Muscle of leg (tissue), 11 donors: ENCODE data around the gene THSD7A. TPM values are rescaled to one million over a fixed set of nuclear protein-coding genes. Genes with fewer than 3 reads are reported as not detected.

Experiments
- DNase-seq: peaks from one replicate; pipeline ENCODE4 v3.0.0; 2013
- H3K27ac ChIP-seq: one replicate; pipeline ENCODE4 v1.5.1; 2013; ENCODE audit warnings: mild to moderate bottlenecking, low read length, control low read depth
- H3K27me3 ChIP-seq: one replicate; pipeline ENCODE4 v1.6.1; 2013; ENCODE audit warnings: low read length; ENCODE audit not compliant: control insufficient read depth, insufficient read depth
- H3K36me3 ChIP-seq: one replicate; pipeline ENCODE4 v1.6.1; 2013; ENCODE audit warnings: low read length; ENCODE audit not compliant: control insufficient read depth, insufficient read depth
- H3K4me1 ChIP-seq: one replicate; pipeline ENCODE4 v1.6.1; 2013; ENCODE audit warnings: low read length; ENCODE audit not compliant: control insufficient read depth, insufficient read depth
- H3K4me3 ChIP-seq: one replicate; pipeline ENCODE4 v1.5.1; 2013; ENCODE audit warnings: low read length, control low read depth
- H3K9me3 ChIP-seq: replicated peaks from 2 replicates; pipeline ENCODE4 v1.6.1; 2013; ENCODE audit warnings: low read depth, low read length; ENCODE audit not compliant: control insufficient read depth
- WGBS: methylation state at CpG from one replicate; pipeline ENCODE4 v1.1.5; 2013; ENCODE audit warnings: missing lambda C conversion rate; ENCODE audit not compliant: insufficient coverage; 5-methylcytosine and 5-hydroxymethylcytosine counted together
- polyA plus RNA-seq, 8 donors: library from polyadenylated mRNA; unstranded; fragments of 120-200 nt; gene quantifications; one replicate each; pipeline versions ENCODE4 v1.2.1 to v1.2.3, GENCODE V29; 2013; ENCODE audit warnings: inconsistent platforms in 1 of 8, low replicate concordance in 1 of 8; ENCODE audit not compliant: insufficient read length in 8 of 8, insufficient read depth in 1 of 8
- total RNA-seq: library from RNA; stranded (reverse); fragments of 120-200 nt; gene quantifications from one replicate; pipeline ENCODE4 v1.2.4, GENCODE V29; 2013

Gene THSD7A
- total and polyA plus RNA-seq, 9 donors, result 2.5 to 6.4 (median 3.6) TPM

DNA sequence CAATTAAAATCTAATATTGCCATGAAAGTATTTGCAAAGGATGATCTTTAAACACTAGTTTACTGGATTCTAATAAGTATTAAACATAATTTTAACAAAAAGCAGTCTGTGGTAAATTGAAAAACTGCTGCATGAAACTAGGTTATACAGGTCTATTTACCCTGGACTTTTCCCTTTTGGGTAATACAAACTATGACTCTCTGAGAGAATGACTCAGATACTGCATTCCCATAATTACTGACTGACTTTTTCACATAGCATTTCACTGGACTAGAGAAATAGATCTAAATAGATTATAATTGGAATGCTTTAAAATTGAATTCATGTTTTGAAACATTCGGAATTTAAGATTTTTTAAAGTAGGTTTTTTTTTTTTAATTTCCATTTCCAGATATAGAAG, 395.7 kb downstream of the THSD7A start:
- no peak for DNase-seq
- Histone ChIP-seq H3K9me3 (no peaks in the 10 kb centered on the region), H3K4me1 (no peaks in the 10 kb centered on the region), H3K4me3 (no peak overlapping the region), H3K36me3 (no peaks in the 10 kb centered on the region), H3K27ac (no peak overlapping the region), H3K27me3 (no peaks in the 10 kb centered on the region)
- no CpG with 5 or more reads among the region's 1 CpG for WGBS

DNA sequence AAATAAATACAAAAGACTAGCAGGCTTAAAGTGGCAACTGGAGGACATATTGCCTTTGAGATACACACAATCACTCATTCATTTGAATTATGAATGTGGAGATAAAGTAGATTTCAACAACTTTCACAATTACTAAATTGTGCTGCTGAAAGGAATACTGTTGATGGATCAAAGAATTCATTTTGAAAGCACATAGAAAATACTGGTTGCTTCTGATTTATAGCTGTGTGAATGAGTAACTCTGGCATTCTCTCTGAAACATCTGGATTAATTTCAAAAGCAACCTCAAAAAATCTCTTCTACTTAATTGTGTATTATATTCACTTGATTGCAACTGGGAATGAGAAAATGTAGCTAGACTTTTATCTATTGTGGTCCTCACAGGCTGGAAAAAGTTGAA, 397.6 kb downstream of the THSD7A start:
- H3K4me1 ChIP-seq, result no peaks in the 10 kb centered on the region
- H3K27ac ChIP-seq, result no peak overlapping the region
- no peaks in the 10 kb centered on the region for H3K9me3 ChIP-seq
- H3K27me3 ChIP-seq, result no peaks in the 10 kb centered on the region
- no peak for DNase-seq
- H3K36me3 ChIP-seq, result no peaks in the 10 kb centered on the region
- H3K4me3 ChIP-seq, result no peak overlapping the region

DNA sequence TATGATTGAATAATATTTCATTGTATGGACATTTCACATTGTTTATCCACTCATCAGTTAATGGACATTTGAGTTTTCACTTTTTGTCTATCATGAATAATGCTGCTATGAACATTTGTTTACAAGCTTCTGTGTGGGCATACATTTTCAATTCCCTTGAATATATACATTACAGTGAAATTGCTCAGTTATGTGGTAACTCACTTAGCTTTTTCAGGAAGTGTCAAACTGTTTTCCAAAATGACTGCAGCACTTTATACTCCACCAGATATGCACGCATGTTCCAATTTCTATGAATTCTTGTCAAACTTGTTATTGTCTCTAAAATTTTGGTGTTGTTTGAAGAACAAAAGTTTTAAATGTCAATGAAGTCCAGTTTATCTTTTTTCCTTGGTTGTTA, 401.2 kb downstream of the THSD7A start:
- no peaks in the 10 kb centered on the region for H3K27me3 ChIP-seq
- no peak for DNase-seq
- no peak overlapping the region for H3K27ac ChIP-seq
- no peaks in the 10 kb centered on the region for H3K9me3 ChIP-seq
- H3K36me3 ChIP-seq, result no peaks in the 10 kb centered on the region
- H3K4me1 ChIP-seq, result no peaks in the 10 kb centered on the region
- no CpG with 5 or more reads among the region's 1 CpG for WGBS
- H3K4me3 ChIP-seq, result no peak overlapping the region

DNA sequence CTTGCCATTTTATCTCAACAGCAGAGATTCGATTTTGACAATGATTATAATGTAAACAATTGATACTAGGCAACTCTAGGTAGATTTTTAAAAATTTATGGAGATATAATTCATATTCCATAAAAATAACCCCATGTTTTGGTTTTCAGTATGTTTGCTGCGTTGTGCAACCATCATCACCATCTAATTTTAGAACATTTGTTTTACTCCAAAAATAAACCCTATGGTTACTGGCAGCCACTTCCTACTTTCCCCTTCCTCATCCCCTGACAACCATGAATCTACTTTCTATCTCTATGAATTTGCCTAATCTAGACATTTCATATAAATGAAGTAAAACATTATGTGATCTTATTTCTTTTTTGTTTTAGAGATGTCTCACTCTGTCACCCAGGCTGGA, 401.9 kb downstream of the THSD7A start:
- Histone ChIP-seq H3K27me3 (no peaks in the 10 kb centered on the region), H3K36me3 (no peaks in the 10 kb centered on the region), H3K27ac (no peak overlapping the region), H3K4me3 (no peak overlapping the region), H3K4me1 (no peaks in the 10 kb centered on the region), H3K9me3 (no peaks in the 10 kb centered on the region)
- peak; percentile 9 for DNase-seq
- no CpG with 5 or more reads among the region's 2 CpGs for WGBS

DNA sequence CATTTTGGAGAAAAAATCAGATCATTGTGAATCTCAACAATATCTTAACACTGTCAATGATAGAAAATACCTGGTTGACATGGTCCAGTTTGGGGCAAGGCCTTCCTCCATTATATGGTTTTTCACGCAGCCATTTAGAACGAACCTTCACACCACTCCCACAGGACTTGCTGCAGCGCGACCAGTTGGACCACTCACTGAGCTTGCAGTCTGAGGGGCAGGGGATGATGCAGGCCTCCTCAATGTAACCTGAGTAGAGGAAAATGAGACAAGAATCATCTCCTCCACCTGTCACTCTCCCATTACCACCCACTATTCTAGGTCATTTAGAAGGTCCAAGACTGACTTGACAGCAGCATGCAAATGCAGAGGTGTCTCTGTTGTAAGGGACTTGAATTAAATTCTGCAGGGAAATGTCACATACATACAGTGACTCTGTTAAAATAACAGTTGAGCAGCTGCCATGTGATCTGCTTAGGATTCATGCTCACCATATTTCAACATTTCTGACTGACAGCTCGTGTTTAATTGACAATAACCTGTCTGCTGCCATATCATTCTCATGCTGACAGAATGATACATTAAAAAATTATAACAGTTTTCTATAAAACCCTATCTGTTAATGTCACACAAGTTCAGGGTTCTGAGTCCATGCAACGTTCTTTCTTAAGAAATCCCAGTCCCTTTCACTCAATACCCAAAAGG, 403.0 kb downstream of the THSD7A start:
- Histone ChIP-seq H3K27me3 (no peaks in the 10 kb centered on the region), H3K27ac (no peak overlapping the region), H3K4me1 (no peaks in the 10 kb centered on the region), H3K36me3 (no peaks in the 10 kb centered on the region), H3K4me3 (no peak overlapping the region), H3K9me3 (no peaks in the 10 kb centered on the region)
- WGBS, result 100% methylated on average over 1 of the region's 6 CpGs
- no peak for DNase-seq

DNA sequence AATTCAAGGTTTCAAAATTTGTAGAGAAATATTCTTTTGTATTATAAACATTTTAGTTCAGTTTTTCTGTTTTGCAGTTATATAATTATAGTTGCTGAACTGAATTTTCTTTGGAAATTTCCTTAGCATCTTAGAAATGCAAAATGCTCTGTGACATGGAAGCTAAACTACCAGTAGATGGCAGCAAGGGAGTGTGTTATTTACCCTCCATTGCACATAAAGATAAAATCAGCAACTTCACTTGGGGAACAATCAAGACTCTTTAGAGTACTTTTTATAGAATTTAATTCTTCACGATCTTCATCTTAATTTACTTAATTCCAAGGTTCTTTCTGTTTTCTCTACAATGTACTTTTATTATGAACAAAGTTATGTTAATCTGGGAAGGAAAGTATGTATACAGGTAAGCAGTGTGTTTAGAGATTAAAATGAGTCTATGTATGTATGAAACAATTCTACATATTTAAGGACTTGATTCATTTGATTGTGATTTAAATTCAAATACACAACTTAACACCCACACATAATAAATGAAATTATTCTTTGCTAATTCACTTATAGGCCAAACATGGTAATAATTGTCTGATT, 404.2 kb downstream of the THSD7A start:
- H3K27ac ChIP-seq, result no peak overlapping the region
- H3K4me3 ChIP-seq, result no peak overlapping the region
- no peaks in the 10 kb centered on the region for H3K4me1 ChIP-seq
- no peaks in the 10 kb centered on the region for H3K9me3 ChIP-seq
- no peaks in the 10 kb centered on the region for H3K27me3 ChIP-seq
- peak; percentile 77 for DNase-seq
- H3K36me3 ChIP-seq, result no peaks in the 10 kb centered on the region
- no CpG with 5 or more reads among the region's 1 CpG for WGBS

DNA sequence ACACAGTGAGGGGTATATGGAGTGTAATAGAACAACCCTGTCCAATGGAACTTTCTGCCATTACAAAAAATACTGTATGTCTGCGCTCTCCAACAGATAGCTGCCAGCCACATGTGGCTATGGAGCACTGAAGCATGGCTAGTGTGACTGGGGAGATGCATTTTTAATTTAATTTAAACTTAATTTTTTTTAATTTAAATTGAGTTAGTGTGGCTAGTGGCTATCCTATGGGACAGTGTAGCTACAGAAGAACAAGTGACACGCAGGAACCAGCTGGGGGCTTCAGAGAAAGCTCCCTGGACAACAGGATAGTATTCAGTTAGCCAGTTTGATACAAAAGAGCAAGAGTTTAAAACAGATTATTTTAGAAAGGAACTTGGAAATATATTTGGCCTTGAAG, 408.0 kb downstream of the THSD7A start:
- H3K9me3 ChIP-seq, result peaks cover 7% of the 10 kb centered on the region
- H3K4me1 ChIP-seq, result no peaks in the 10 kb centered on the region
- WGBS, result 88% methylated on average over 1 of the region's 2 CpGs
- no peaks in the 10 kb centered on the region for H3K27me3 ChIP-seq
- no peak overlapping the region for H3K27ac ChIP-seq
- no peak for DNase-seq
- no peak overlapping the region for H3K4me3 ChIP-seq
- no peaks in the 10 kb centered on the region for H3K36me3 ChIP-seq

DNA sequence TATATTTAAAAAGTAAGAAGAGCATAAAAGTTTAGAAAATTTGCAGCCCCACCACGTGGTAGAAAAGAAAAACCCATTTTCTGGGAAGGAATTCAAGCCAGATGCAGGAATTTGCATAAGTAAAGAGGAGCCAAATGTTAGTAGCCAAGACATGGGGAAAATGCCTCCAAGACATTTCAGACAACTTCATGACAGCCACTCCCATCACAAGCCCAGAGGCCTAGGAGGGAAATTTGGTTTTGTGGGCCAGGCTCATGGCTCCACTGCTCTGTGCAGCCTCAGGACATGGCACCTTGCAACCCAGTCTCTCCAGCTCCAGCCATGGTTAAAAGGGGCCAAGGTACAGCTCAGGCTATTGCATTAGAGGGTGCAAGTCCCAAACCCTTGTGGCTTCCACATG, 411.9 kb downstream of the THSD7A start:
- H3K9me3 ChIP-seq, result peaks cover 7% of the 10 kb centered on the region
- 0% methylated on average over 1 of the region's 1 CpG for WGBS
- H3K4me1 ChIP-seq, result no peaks in the 10 kb centered on the region

DNA sequence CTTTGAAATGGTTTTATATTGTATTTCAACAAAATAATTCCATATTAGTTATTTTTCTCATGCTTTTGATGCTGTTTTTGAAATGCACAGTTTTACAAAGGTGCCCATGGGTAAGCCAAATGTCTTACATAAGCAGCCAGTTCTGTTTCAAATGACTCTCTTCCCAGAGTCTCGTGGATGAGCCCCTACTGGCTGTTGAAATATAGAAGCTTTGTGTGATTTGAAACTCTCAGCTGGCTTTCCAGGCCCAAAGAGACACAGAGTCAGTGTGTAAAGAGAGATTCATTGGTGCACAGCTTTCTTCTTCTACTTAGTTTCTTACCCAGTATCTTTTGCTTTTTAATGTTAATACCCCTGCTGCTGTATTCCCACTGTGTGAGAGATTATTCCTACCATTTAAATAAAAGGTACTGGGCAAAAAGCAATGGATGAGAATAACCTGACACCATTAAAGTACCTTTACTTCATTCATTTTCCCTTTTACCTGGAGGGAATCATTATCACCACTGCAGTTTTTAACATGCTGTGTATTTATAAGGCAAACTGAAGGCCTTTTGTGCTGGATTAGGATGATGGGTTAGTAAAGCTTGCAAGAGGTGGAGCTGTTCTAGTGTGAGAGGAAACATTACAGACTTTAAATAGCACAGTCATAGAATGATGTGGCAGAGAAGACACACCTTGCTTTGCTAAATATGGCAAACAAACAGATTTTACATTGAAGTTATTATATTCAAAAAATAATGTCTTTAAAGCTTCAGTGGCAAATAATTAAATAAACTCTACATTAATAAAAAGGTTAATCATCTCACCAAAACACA, 415.1 kb downstream of the THSD7A start:
- H3K4me1 ChIP-seq, result no peaks in the 10 kb centered on the region
- no peak overlapping the region for H3K4me3 ChIP-seq
- no peak for DNase-seq
- 40% methylated on average over 1 of the region's 1 CpG for WGBS
- peaks cover 7% of the 10 kb centered on the region for H3K9me3 ChIP-seq
- no peaks in the 10 kb centered on the region for H3K27me3 ChIP-seq
- no peaks in the 10 kb centered on the region for H3K36me3 ChIP-seq
- H3K27ac ChIP-seq, result no peak overlapping the region

More for the DNA sequence above, 411.9 kb downstream of the THSD7A start:
- H3K27me3 ChIP-seq, result no peaks in the 10 kb centered on the region
- H3K27ac ChIP-seq, result no peak overlapping the region
- no peak overlapping the region for H3K4me3 ChIP-seq
- no peak for DNase-seq
- H3K36me3 ChIP-seq, result no peaks in the 10 kb centered on the region

DNA sequence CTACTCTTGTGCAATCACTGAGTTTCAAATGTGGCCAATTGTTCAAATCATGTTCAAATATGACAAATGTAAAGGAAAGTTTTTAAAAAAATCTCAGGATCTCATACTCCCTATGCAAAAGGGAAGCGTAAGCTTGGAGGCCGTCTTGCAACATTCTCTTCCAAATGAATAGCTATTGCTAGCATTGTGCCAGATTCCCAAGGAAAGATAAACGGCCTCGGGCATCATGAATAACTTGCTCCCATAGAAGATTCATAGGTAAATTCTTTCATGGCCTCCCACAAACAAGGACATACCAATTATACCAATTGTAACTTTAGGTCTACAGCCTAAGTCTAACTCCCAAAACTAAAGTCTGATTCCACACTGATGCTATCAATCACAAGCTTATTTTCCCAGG, 416.9 kb downstream of the THSD7A start:
- H3K4me1 ChIP-seq, result no peaks in the 10 kb centered on the region

More for the DNA sequence above, 416.9 kb downstream of the THSD7A start:
- Histone ChIP-seq H3K9me3 (peaks cover 1% of the 10 kb centered on the region), H3K27me3 (no peaks in the 10 kb centered on the region), H3K27ac (no peak overlapping the region), H3K36me3 (no peaks in the 10 kb centered on the region), H3K4me3 (no peak overlapping the region)
- no peak for DNase-seq
- 94% methylated on average over 4 of the region's 4 CpGs for WGBS
